K562 (cell line): ENCODE data around the gene ATF6B. TPM values are rescaled to one million over a fixed set of nuclear protein-coding genes. Genes with fewer than 3 reads are reported as not detected.

ENCODE experiments used
- DPF2 ChIP-seq: fragments of 450-650 bp; IDR thresholded peaks from 2 replicates; pipeline ENCODE4 v1.6.1; 2016
- EGR1 ChIP-seq: fragments of 450-650 bp; conservative IDR thresholded peaks from 2 replicates; pipeline ENCODE4 v1.6.1; 2017; ENCODE audit warnings: mild to moderate bottlenecking
- ELF2 ChIP-seq: fragments of 250-450 bp; sonication (Bioruptor Pico); IDR thresholded peaks from 2 replicates; pipeline ENCODE4 v1.5.0; 2021; ENCODE audit warnings: mild to moderate bottlenecking
- FOXK1 ChIP-seq: sonication (generic); formaldehyde crosslinking; IDR thresholded peaks from 2 replicates; pipeline ENCODE4 v1.8.0; 2022; ENCODE audit warnings: missing genetic modification reagents, mild to moderate bottlenecking, borderline replicate concordance
- HDAC1 ChIP-seq, 2 experiments: fragments of 450-650 bp; IDR thresholded peaks; 2 replicates each; pipeline ENCODE4 v1.6.1; 2016 to 2017; ENCODE audit warnings: inconsistent platforms in 1 of 2, mild to moderate bottlenecking in 1 of 2, moderate library complexity in 1 of 2
- HIVEP1 ChIP-seq: fragments of 250-450 bp; sonication (Bioruptor Pico); IDR thresholded peaks from 2 replicates; pipeline ENCODE4 v1.4.0; 2020; ENCODE audit warnings: mild to moderate bottlenecking
- HMGXB4 ChIP-seq: sonication (generic); formaldehyde crosslinking; IDR thresholded peaks from 2 replicates; pipeline ENCODE4 v1.8.1; 2023; ENCODE audit warnings: mild to moderate bottlenecking, missing genetic modification reagents
- HNRNPUL1 ChIP-seq: fragments of 200-400 bp; formaldehyde crosslinking; IDR thresholded peaks from 2 replicates; pipeline ENCODE4 v1.6.1; 2017; ENCODE audit warnings: low read length
- HSF4 ChIP-seq: fragments of 250-450 bp; sonication (Bioruptor Pico); IDR thresholded peaks from 2 replicates; pipeline ENCODE4 v2.1.2; 2022; ENCODE audit warnings: mild to moderate bottlenecking, moderate library complexity, borderline replicate concordance
- MTF1 ChIP-seq: fragments of 250-450 bp; sonication (Bioruptor Pico); IDR thresholded peaks from 2 replicates; pipeline ENCODE4 v1.9.0; 2021; ENCODE audit warnings: moderate library complexity, mild to moderate bottlenecking, inconsistent platforms, borderline replicate concordance
- NR2C2 ChIP-seq, 2 experiments: fragments of 200-800 bp in 1 of 2; sonication (Bioruptor generic) in 1 of 2; sonication (generic) in 1 of 2; formaldehyde crosslinking in 1 of 2; IDR thresholded peaks; 2 replicates each; pipeline versions ENCODE4 v1.6.1 to v1.8.0; 2016 to 2022; ENCODE audit warnings: mild to moderate bottlenecking in 1 of 2, missing compliant biosample characterization in 1 of 2, missing genetic modification characterization in 1 of 2, missing genetic modification reagents in 1 of 2
- PATZ1 ChIP-seq: fragments of 250-450 bp; sonication (Bioruptor Pico); IDR thresholded peaks from 2 replicates; pipeline ENCODE4 v1.5.0; 2020; ENCODE audit warnings: mild to moderate bottlenecking, borderline replicate concordance
- SRF ChIP-seq, 2 experiments: fragments of 250-450, 450-650 bp in 1 of 2; sonication (Bioruptor Pico) in 1 of 2; sonication (generic) in 1 of 2; formaldehyde crosslinking; IDR thresholded peaks; 2 replicates each; pipeline versions ENCODE4 v1.5.0 to v1.5.1; 2020 to 2022; ENCODE audit warnings: mild to moderate bottlenecking in 1 of 2, missing genetic modification reagents in 1 of 2
- STAT5B ChIP-seq: fragments of 250-450 bp; sonication (Bioruptor Pico); IDR thresholded peaks from 2 replicates; pipeline ENCODE4 v1.8.0; 2021; ENCODE audit warnings: mild to moderate bottlenecking, inconsistent platforms
- TAF15 ChIP-seq: fragments of 200-400 bp; formaldehyde crosslinking; IDR thresholded peaks from 2 replicates; pipeline ENCODE4 v1.6.1; 2017; ENCODE audit warnings: mild to moderate bottlenecking, low read depth, low read length, moderate library complexity
- THAP7 ChIP-seq: fragments of 250-450 bp; sonication (Bioruptor Pico); IDR thresholded peaks from 2 replicates; pipeline ENCODE4 v1.5.0; 2021
- TSHZ1 ChIP-seq: fragments of 250-450 bp; sonication (Bioruptor Pico); IDR thresholded peaks from 2 replicates; pipeline ENCODE4 v1.4.0; 2020; ENCODE audit warnings: mild to moderate bottlenecking, moderate library complexity
- ZNF133 ChIP-seq: fragments of 250-450 bp; sonication (Bioruptor Pico); IDR thresholded peaks from 2 replicates; pipeline ENCODE4 v1.4.0; 2020; ENCODE audit warnings: mild to moderate bottlenecking
- ZNF764 ChIP-seq: fragments of 250-450 bp; sonication (Bioruptor Pico); IDR thresholded peaks from 2 replicates; pipeline ENCODE4 v1.4.0; 2020; ENCODE audit warnings: low read depth, mild to moderate bottlenecking, moderate library complexity
- ZSCAN32 ChIP-seq: fragments of 450-650 bp; formaldehyde crosslinking; IDR thresholded peaks from 2 replicates; pipeline ENCODE4 v1.4.0; 2020; ENCODE audit warnings: mild to moderate bottlenecking, moderate library complexity
- polyA plus RNA-seq, 8 experiments: library from polyadenylated mRNA; depleted of rRNA in 4 of 8; stranded (reverse) in 5 of 8; unstranded in 3 of 8; fragments of >200 nt; fragmentation: Nextera tagmentation in 2 of 8; fragmentation: Illumina TruSeq in 1 of 8; extraction: Ambion mirVana in 2 of 8; extraction: Trizol in 1 of 8; gene quantifications; 2 replicates each; pipeline versions ENCODE4 v1.2.1 to v1.2.3, GENCODE V29; 2011 to 2014; ENCODE audit warnings: inconsistent platforms in 1 of 8, missing spikeins in 1 of 8
- total RNA-seq, 7 experiments: library from RNA; depleted of rRNA in 6 of 7; stranded (reverse); fragments of >200 nt in 6 of 7; fragmentation: Illumina TruSeq in 2 of 7; extraction: Trizol in 2 of 7; gene quantifications; 2 replicates each; pipeline versions ENCODE4 v1.2.1 to v1.2.3, GENCODE V29; 2011 to 2021; ENCODE audit warnings: low replicate concordance in 1 of 7

ATF6B gene
- total and polyA plus RNA-seq, 9 of the 15 experiments (the other 6 are each of a cell fraction or from before 2014, with no cell fraction given): 20.7 to 131 (median 31.7) TPM

- TF ChIP-seq HMGXB4 (CRISPR knock-in tag) (no peak), ZSCAN32 (CRISPR knock-in tag) (no peak), ZNF133 (CRISPR knock-in tag) (no peak), STAT5B (CRISPR knock-in tag) (no peak), HNRNPUL1 (no peak), ZNF764 (CRISPR knock-in tag) (no peak), SRF (CRISPR knock-in tag; IDR thresholded peaks at IDR 0.05) (no peak), EGR1 (peak; percentile 78), ELF2 (CRISPR knock-in tag) (peak; percentile 72), TSHZ1 (CRISPR knock-in tag) (no peak), HSF4 (CRISPR knock-in tag) (no peak), FOXK1 (no peak), DPF2 (peak; percentile 45; the same call in 1 of the 2 replicates), HIVEP1 (CRISPR knock-in tag) (no peak), TAF15 (no peak), MTF1 (CRISPR knock-in tag) (no peak), PATZ1 (peak; percentile 71; the same call in 1 of the 2 replicates), NR2C2 (CRISPR knock-in tag; IDR thresholded peaks at IDR 0.05) (no peak), NR2C2 (tag; IDR thresholded peaks at IDR 0.05) (no peak), THAP7 (CRISPR knock-in tag) (peak; percentile 26; the same call in 1 of the 2 replicates), HDAC1 (IDR thresholded peaks at IDR 0.05) (peak in 1 of 2 experiments; percentile 96; a peak in 2 of 4 replicates)
Observed at GRCh38 chr6:32154514-32155161, 26.6 kb upstream of the ATF6B start (continued).
